DND-41 (cell line): ENCODE measurements around the gene LAMC1.
A peak's percentile ranks its signal among the peaks of the same experiment; 100 is the strongest.
"Not testable (repeated sequence)": the region's sequence is repeated elsewhere in the genome, so short reads cannot be mapped to it uniquely, and the experiment has no call there.

Experiments
- ATAC-seq: fragments of 200-7000 bp; cut with Tn5 transposase; 3 replicates; pipeline ENCODE4 v1.9.1; 2021; ENCODE audit warnings: low read depth; ENCODE audit not compliant: insufficient read depth
- DNase-seq: peaks from one replicate; pipeline ENCODE4 v3.0.0-alpha.2; 2020
- H2AFZ ChIP-seq: 2 replicates; pipeline ENCODE4 v1.6.0; 2012; ENCODE audit warnings: low read depth, low read length
- H3K27ac ChIP-seq: 2 replicates; pipeline ENCODE4 v1.5.1; 2012; ENCODE audit warnings: low read length, inconsistent platforms
- H3K27me3 ChIP-seq: fragments of 200-600 bp; sonication (generic); 2 replicates; pipeline ENCODE4 v1.6.0; 2012; ENCODE audit warnings: low read length, mild to moderate bottlenecking, inconsistent platforms; ENCODE audit not compliant: insufficient read depth, poor library complexity
- H3K36me3 ChIP-seq: 2 replicates; pipeline ENCODE4 v1.5.1; 2012; ENCODE audit warnings: low read length, inconsistent platforms; ENCODE audit not compliant: insufficient read depth
- H3K4me1 ChIP-seq: 2 replicates; pipeline ENCODE4 v1.5.1; 2012; ENCODE audit warnings: mild to moderate bottlenecking, low read length; ENCODE audit not compliant: insufficient read depth
- H3K4me2 ChIP-seq: 2 replicates; pipeline ENCODE4 v1.6.0; 2012; ENCODE audit warnings: mild to moderate bottlenecking, moderate library complexity, low read length, inconsistent platforms; ENCODE audit not compliant: insufficient read depth
- H3K4me3 ChIP-seq, 2 experiments: fragments of 200-600 bp in 1 of 2; shearing (Covaris generic) in 1 of 2; 2 replicates each; pipeline ENCODE4 v1.5.1; 2012 to 2016; ENCODE audit warnings: inconsistent platforms in 2 of 2, low read length in 2 of 2, mild to moderate bottlenecking in 2 of 2, low read depth in 1 of 2, moderate library complexity in 1 of 2
- H3K79me2 ChIP-seq: 2 replicates; pipeline ENCODE4 v1.6.0; 2012; ENCODE audit warnings: low read length, inconsistent platforms; ENCODE audit not compliant: insufficient read depth
- H3K9ac ChIP-seq: 2 replicates; pipeline ENCODE4 v1.6.0; 2012; ENCODE audit warnings: low read depth, mild to moderate bottlenecking, inconsistent platforms, low read length, moderate library complexity
- H3K9me3 ChIP-seq: 2 replicates; pipeline ENCODE4 v1.5.1; 2012; ENCODE audit warnings: low read length, moderate library complexity, mild to moderate bottlenecking, inconsistent platforms; ENCODE audit not compliant: insufficient read depth, severe bottlenecking
- H4K20me1 ChIP-seq: 2 replicates; pipeline ENCODE4 v1.6.0; 2012; ENCODE audit warnings: low read length; ENCODE audit not compliant: insufficient read depth
- EZH2 ChIP-seq: IDR thresholded peaks from 3 replicates; pipeline ENCODE4 v1.6.1; 2012; ENCODE audit warnings: borderline replicate concordance, low read depth, mild to moderate bottlenecking, moderate library complexity, low read length, inconsistent platforms; ENCODE audit not compliant: severe bottlenecking
- TF ChIP-seq, protein P1 (sequence below): IDR thresholded peaks from 2 replicates; pipeline ENCODE4 v1.5.1; 2012; ENCODE audit warnings: borderline replicate concordance, low read length, moderate library complexity, mild to moderate bottlenecking; ENCODE audit not compliant: poor library complexity, severe bottlenecking; ENCODE audit errors: extremely low read depth

The LAMC1 gene

DNA sequence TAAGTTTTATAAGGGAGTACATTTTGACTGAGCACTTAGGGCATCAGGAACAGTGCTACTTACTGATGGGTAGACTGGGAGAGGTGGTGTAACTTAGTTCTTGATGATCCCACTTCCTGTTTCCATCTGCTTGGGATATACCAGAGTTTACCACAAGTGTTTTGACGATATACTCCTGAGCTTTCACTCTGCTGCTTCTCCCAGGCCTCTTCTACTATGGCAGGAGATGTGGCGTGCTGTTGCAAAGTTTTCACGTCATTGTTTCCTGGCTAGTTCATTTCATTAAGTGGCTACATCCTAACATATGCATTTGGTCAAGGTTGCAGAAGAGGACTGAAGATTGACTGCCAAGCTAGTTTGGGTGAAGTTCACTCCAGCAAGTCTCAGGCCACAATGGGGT, 121.5 kb downstream of the LAMC1 start:
- Histone ChIP-seq H3K4me2 (peak overlapping the region; percentile 25; the same call in 1 of the 2 replicates), H2AFZ (no peak overlapping the region), H3K36me3 (no peaks in the 10 kb centered on the region), H3K9ac (no peak overlapping the region), H3K9me3 (no peaks in the 10 kb centered on the region), H3K4me3 (no peak overlapping the region), H3K79me2 (no peaks in the 10 kb centered on the region), H4K20me1 (no peaks in the 10 kb centered on the region), H3K27me3 (no peaks in the 10 kb centered on the region), H3K27ac (peak overlapping the region; percentile 16; the same call in 1 of the 2 replicates), H3K4me1 (peaks cover 23% of the 10 kb centered on the region)
- ATAC-seq = peak; percentile 73
- no peak for TF ChIP-seq EZH2
- TF ChIP-seq, protein P1, sequence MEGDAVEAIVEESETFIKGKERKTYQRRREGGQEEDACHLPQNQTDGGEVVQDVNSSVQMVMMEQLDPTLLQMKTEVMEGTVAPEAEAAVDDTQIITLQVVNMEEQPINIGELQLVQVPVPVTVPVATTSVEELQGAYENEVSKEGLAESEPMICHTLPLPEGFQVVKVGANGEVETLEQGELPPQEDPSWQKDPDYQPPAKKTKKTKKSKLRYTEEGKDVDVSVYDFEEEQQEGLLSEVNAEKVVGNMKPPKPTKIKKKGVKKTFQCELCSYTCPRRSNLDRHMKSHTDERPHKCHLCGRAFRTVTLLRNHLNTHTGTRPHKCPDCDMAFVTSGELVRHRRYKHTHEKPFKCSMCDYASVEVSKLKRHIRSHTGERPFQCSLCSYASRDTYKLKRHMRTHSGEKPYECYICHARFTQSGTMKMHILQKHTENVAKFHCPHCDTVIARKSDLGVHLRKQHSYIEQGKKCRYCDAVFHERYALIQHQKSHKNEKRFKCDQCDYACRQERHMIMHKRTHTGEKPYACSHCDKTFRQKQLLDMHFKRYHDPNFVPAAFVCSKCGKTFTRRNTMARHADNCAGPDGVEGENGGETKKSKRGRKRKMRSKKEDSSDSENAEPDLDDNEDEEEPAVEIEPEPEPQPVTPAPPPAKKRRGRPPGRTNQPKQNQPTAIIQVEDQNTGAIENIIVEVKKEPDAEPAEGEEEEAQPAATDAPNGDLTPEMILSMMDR = no peak
- peak; percentile 10 for DNase-seq

DNA sequence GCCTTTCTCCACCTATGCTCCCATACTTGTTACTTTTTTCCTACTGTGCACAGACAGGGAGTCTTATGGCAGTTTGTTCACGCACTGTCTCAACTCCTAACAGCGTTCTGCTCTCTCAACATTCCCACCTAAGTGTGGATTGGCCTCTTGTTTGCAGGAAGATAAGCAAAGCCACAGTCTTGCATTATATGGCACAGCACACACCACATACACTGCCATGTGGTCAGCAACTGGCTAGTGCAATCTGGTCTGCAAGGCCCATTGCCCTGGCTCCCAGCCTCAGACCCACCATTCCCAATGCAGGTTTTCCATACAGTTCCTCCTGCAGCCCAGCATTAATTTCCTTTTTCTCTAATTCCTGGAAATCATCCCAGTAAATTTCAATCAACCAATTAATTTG, 124.5 kb downstream of the LAMC1 start:
- no peak overlapping the region for H2AFZ ChIP-seq
- ATAC-seq = no peak
- H3K27me3 ChIP-seq = no peaks in the 10 kb centered on the region
- no peak overlapping the region for H3K9ac ChIP-seq
- no peaks in the 10 kb centered on the region for H4K20me1 ChIP-seq
- TF ChIP-seq EZH2 = no peak
- TF ChIP-seq, protein P1 = no peak
- H3K27ac ChIP-seq = no peak overlapping the region
- no peaks in the 10 kb centered on the region for H3K79me2 ChIP-seq
- DNase-seq = no peak
- no peak overlapping the region for H3K4me2 ChIP-seq
- H3K4me3 ChIP-seq = no peak overlapping the region
- no peaks in the 10 kb centered on the region for H3K36me3 ChIP-seq
- H3K4me1 ChIP-seq = peaks cover 23% of the 10 kb centered on the region
- H3K9me3 ChIP-seq = no peaks in the 10 kb centered on the region

DNA sequence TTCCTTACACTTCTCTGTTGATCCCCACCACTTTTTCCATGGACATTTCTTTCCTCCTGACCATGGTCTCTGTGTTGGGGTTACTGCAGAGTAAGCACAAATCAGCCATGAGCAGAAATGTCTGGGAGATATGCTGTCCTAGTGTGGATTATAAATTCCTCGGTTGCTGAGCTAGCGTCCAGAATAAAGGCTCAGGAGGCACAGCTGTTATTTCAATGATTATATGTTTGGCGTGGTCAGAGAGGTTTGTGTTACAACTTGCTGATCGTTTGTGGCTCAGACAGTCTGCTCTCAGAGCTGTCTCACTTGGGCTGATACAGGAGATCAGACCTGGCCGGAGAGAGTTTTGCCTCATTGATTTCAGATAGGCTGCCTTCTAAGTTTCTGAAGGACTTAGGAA, 125.4 kb downstream of the LAMC1 start:
- no peak for TF ChIP-seq EZH2
- TF ChIP-seq, protein P1 = no peak
- H3K4me1 ChIP-seq = peaks cover 17% of the 10 kb centered on the region
- no peak overlapping the region for H3K4me3 ChIP-seq
- no peaks in the 10 kb centered on the region for H4K20me1 ChIP-seq
- H3K36me3 ChIP-seq = no peaks in the 10 kb centered on the region
- no peak overlapping the region for H3K27ac ChIP-seq
- no peak for DNase-seq
- H2AFZ ChIP-seq = no peak overlapping the region
- no peaks in the 10 kb centered on the region for H3K27me3 ChIP-seq
- no peak overlapping the region for H3K4me2 ChIP-seq
- ATAC-seq = no peak
- H3K9me3 ChIP-seq = no peaks in the 10 kb centered on the region
- no peak overlapping the region for H3K9ac ChIP-seq
- no peaks in the 10 kb centered on the region for H3K79me2 ChIP-seq

DNA sequence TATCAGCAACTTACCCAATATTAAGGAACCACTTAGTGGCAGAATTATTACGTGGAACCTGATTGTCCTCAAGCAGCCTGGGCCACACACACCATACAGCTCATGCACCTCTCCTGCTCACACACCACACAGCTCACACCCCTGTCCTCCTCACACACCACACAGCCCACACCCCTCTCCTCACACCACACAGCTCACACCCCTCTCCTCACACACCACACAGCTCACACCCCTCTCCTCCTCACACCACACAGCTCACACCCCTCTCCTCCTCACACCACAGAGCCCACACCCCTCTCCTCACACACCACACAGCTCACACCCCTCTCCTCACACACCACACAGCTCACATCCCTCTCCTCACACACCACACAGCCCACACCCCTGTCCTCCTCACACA, 126.1 kb downstream of the LAMC1 start:
- Histone ChIP-seq H3K27me3 (no peaks in the 10 kb centered on the region), H3K9ac (no peak overlapping the region), H3K36me3 (no peaks in the 10 kb centered on the region), H2AFZ (no peak overlapping the region), H4K20me1 (no peaks in the 10 kb centered on the region), H3K9me3 (no peaks in the 10 kb centered on the region), H3K4me2 (no peak overlapping the region), H3K79me2 (no peaks in the 10 kb centered on the region), H3K4me1 (peaks cover 11% of the 10 kb centered on the region), H3K4me3 (no peak overlapping the region), H3K27ac (no peak overlapping the region)
- TF ChIP-seq, protein P1 = no peak
- TF ChIP-seq EZH2 = no peak
- no peak for ATAC-seq
- no peak for DNase-seq

DNA sequence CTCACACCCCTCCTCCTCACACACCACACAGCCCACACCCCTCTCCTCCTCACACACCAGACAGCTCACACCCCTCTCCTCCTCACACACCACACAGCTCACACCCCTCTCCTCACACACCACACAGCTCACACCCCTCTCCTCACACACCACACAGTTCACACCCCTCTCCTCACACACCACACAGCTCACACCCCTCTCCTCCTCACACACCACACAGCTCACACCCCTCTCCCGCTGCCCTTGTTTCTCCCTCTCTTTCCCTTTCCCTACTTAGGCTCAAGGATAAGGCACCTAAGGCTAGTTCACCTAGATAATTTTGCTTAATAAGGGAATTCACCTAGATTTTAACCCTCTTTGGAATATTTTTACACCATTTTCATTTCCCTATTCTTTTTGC, 126.8 kb downstream of the LAMC1 start:
- not testable (repeated sequence) for H4K20me1 ChIP-seq

More for the DNA sequence above, 126.8 kb downstream of the LAMC1 start:
- H3K27me3 ChIP-seq, H3K4me3 ChIP-seq, DNase-seq, H3K9ac ChIP-seq, H3K36me3 ChIP-seq, H3K4me2 ChIP-seq, ATAC-seq, H3K9me3 ChIP-seq, H3K4me1 ChIP-seq, H2AFZ ChIP-seq, H3K79me2 ChIP-seq, H3K27ac ChIP-seq: not testable (repeated sequence)
